ENCODE measurements around the gene COG4. TPM values are rescaled to one million over a fixed set of nuclear protein-coding genes. Genes with fewer than 3 reads are reported as not detected.

Gene COG4
- polyA plus RNA-seq: 36.9 TPM

- peaks cover 0 to 2% (median 0%) of the 10 kb centered on the region in 3 donors for H3K9me3 Mint-ChIP-seq
- H3K4me3 Mint-ChIP-seq: peak within 1 kb of the TSS; percentile 95 to 100 (median 98)
- peak within 1 kb of the TSS; percentile 97 to 100 (median 99) for H3K27ac Mint-ChIP-seq
- H3K4me1 Mint-ChIP-seq: peaks cover 31 to 46% (median 35%) of the 10 kb centered on the region in 3 donors
- no peaks in the 10 kb centered on the region for H3K36me3 Mint-ChIP-seq
- no peaks in the 10 kb centered on the region for H3K27me3 Mint-ChIP-seq
Measured at GRCh38 chr16:70523076-70523742, at the start of gene COG4. Gene COG4 (minus strand): TSS chr16:70523554. CDS start chr16:70523543, 11 bp downstream.

DNA sequence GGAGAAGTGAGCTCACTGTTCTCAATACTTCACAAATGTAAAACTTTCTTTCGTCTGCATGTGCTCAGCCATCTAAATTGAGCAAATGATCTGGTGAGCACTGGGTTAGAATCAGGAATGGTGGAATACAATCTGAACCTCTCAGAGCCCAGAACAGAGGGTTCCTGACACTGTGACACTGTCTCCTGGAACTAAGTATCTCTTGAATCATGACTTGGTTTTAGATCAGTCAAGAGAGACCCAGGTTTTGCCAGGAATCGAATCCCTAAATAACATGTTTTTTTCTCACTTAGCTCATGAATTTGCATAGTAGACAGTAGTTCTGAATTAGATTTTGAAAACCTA lies 49.5 kb upstream of the COG4 start:
- no peaks in the 10 kb centered on the region for H3K9me3 Mint-ChIP-seq
- H3K36me3 Mint-ChIP-seq: peaks cover 1% of the 10 kb centered on the region
- H3K27ac Mint-ChIP-seq: peak overlapping the region in 2 of 3 donors; percentile 46 to 86
- H3K27me3 Mint-ChIP-seq: no peaks in the 10 kb centered on the region
- peaks cover 0 to 6% (median 4%) of the 10 kb centered on the region in 3 donors for H3K4me1 Mint-ChIP-seq
- H3K4me3 Mint-ChIP-seq: no peak overlapping the region

DNA sequence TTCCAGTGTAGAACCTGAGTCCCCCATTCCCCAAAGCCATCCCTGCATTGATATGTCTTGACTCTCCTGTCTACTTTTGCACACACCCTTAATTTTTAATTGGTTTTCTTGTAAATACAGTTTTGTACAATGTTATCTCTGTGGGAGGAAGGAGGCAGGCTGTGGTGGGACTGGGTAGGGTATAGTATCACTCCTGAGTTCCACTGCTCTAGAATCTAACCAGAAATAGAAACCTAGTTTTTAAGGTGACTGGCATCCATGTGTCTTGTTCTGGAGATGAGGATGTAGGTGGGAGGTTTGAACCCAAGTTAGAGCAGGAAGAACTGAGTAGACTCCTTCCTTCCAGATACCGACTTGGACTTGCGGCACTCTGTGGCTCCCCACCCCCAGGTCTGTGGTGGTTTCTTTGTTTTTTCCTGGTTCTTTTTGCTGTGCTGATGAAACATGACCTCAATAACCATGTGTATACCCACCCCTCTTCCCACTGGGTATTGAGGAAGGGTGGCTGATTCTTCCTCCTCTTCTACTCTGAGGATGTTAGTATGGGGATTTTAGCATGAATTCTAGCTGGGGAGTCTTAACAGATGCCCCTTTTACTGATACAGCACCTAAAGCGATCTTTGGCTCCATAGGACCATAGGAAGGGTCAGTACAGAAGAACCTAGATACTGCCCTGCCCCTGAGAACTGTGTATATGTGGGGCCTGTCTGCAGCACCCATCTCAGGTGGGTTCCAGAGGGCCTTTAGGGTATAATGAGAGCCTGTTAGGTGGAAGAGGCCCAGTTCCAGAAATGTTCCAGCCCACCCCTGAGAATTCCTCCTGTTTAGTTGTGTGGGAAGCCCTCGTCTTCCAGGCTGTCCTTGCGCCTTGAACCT lies 48.9 kb upstream of the COG4 start:
- H3K4me1 Mint-ChIP-seq: peaks cover 0 to 6% (median 4%) of the 10 kb centered on the region in 3 donors
- H3K9me3 Mint-ChIP-seq: no peaks in the 10 kb centered on the region
- peak overlapping the region in 1 of 3 donors; percentile 46 for H3K27ac Mint-ChIP-seq
- no peak overlapping the region for H3K4me3 Mint-ChIP-seq
- peaks cover 1% of the 10 kb centered on the region for H3K36me3 Mint-ChIP-seq
- H3K27me3 Mint-ChIP-seq: no peaks in the 10 kb centered on the region

DNA sequence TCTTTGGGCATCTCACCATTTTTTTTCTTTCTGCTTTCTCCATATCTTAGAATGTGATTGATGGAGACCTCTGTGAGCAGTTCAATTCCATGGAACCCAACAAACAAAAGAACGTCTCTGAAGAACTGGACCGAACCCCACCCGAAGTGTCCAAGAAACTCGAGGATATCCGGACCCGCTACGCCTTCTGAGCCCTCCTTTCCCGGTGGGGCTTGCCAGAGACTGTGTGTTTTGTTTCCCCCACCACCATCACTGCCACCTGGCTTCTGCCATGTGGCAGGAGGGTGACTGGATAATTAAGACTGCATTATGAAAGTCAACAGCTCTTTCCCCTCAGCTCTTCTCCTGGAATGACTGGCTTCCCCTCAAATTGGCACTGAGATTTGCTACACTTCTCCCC lies 48.3 kb upstream of the COG4 start:
- H3K27me3 Mint-ChIP-seq: no peaks in the 10 kb centered on the region
- H3K9me3 Mint-ChIP-seq: no peaks in the 10 kb centered on the region
- no peak overlapping the region for H3K4me3 Mint-ChIP-seq
- peaks cover 1% of the 10 kb centered on the region for H3K36me3 Mint-ChIP-seq
- peaks cover 0 to 6% (median 4%) of the 10 kb centered on the region in 3 donors for H3K4me1 Mint-ChIP-seq
- H3K27ac Mint-ChIP-seq: no peak overlapping the region

DNA sequence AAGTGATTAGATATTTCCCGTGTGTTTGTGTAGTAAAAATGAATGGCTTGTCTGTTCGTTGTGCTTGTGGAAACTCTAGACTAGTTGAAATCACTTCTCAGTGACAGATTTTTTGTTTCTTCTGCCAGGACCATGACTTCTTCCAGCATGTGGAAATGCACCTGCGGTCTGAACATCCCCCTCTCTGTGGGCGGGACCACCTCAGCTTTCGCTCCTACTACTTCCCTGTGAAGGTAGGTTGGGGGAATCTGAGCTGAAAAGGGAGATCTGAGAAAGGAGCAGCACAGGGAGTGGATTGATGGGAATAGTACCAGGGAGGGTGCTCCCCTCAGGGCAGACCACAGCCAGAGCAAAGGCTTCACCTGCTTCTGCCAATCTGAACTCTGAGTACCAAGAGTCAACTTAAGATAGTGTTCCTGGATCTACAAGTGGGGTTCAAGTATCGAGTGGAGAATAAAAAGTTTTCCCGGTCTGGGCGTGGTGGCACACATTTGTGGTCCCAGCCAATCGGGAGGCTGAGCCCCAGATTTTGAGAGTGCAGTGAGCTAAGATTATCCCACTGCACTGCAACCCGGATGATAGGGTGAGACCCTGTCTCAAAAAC lies 47.7 kb upstream of the COG4 start:
- Mint-ChIP-seq H3K27me3 (no peaks in the 10 kb centered on the region), H3K36me3 (peaks cover 1% of the 10 kb centered on the region), H3K27ac (no peak overlapping the region), H3K4me1 (peaks cover 0 to 2% (median 0%) of the 10 kb centered on the region in 3 donors), H3K9me3 (no peaks in the 10 kb centered on the region), H3K4me3 (no peak overlapping the region)

- peaks cover 1% of the 10 kb centered on the region for H3K36me3 Mint-ChIP-seq
- peaks cover 0 to under 1% (median 0%) of the 10 kb centered on the region in 3 donors for H3K4me1 Mint-ChIP-seq
- no peaks in the 10 kb centered on the region for H3K27me3 Mint-ChIP-seq
- H3K4me3 Mint-ChIP-seq: no peak overlapping the region
- H3K9me3 Mint-ChIP-seq: no peaks in the 10 kb centered on the region
- H3K27ac Mint-ChIP-seq: no peak overlapping the region
Measured at GRCh38 chr16:70569752-70570151, 46.4 kb upstream of the COG4 start.

GRCh38 chr16:70568601-70569237 lies 45.4 kb upstream of the COG4 start:
- no peaks in the 10 kb centered on the region for H3K9me3 Mint-ChIP-seq
- H3K27ac Mint-ChIP-seq: no peak overlapping the region
- H3K4me1 Mint-ChIP-seq: no peaks in the 10 kb centered on the region
- no peak overlapping the region for H3K4me3 Mint-ChIP-seq
- H3K27me3 Mint-ChIP-seq: no peaks in the 10 kb centered on the region
- peaks cover 1% of the 10 kb centered on the region for H3K36me3 Mint-ChIP-seq

DNA sequence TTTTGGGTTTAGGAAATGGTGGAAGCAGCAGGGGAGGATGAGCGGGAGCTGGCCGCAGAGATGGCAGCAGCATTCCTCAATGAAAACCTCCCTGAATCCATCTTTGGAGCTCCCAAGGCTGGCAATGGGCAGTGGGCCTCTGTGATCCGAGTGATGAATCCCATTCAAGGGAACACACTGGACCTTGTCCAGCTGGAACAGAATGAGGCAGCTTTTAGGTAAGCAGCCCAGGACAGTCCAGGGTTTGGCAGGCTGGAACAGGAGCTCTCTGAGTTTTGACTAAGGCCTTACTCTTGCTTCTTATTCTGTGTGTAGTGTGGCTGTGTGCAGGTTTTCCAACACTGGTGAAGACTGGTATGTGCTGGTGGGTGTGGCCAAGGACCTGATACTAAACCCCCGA lies 41.7 kb upstream of the COG4 start:
- H3K27me3 Mint-ChIP-seq: no peaks in the 10 kb centered on the region
- H3K27ac Mint-ChIP-seq: peak overlapping the region in 1 of 3 donors; percentile 17
- H3K4me3 Mint-ChIP-seq: no peak overlapping the region
- no peaks in the 10 kb centered on the region for H3K9me3 Mint-ChIP-seq
- H3K36me3 Mint-ChIP-seq: peaks cover 1% of the 10 kb centered on the region
- no peaks in the 10 kb centered on the region for H3K4me1 Mint-ChIP-seq

GRCh38 chr16:70563636-70564035 lies 40.3 kb upstream of the COG4 start:
- Mint-ChIP-seq H3K27ac (no peak overlapping the region), H3K4me3 (no peak overlapping the region), H3K9me3 (no peaks in the 10 kb centered on the region), H3K27me3 (no peaks in the 10 kb centered on the region), H3K36me3 (peaks cover 1% of the 10 kb centered on the region), H3K4me1 (no peaks in the 10 kb centered on the region)

- Mint-ChIP-seq H3K4me1 (no peaks in the 10 kb centered on the region), H3K36me3 (no peaks in the 10 kb centered on the region), H3K27me3 (no peaks in the 10 kb centered on the region), H3K4me3 (no peak overlapping the region), H3K9me3 (no peaks in the 10 kb centered on the region), H3K27ac (no peak overlapping the region)
Measured at GRCh38 chr16:70561623-70562022, 38.3 kb upstream of the COG4 start.

GRCh38 chr16:70556063-70556462 lies 32.7 kb upstream of the COG4 start:
- Mint-ChIP-seq H3K27ac (no peak overlapping the region), H3K36me3 (no peaks in the 10 kb centered on the region), H3K4me3 (no peak overlapping the region), H3K27me3 (no peaks in the 10 kb centered on the region), H3K9me3 (no peaks in the 10 kb centered on the region), H3K4me1 (no peaks in the 10 kb centered on the region)

DNA sequence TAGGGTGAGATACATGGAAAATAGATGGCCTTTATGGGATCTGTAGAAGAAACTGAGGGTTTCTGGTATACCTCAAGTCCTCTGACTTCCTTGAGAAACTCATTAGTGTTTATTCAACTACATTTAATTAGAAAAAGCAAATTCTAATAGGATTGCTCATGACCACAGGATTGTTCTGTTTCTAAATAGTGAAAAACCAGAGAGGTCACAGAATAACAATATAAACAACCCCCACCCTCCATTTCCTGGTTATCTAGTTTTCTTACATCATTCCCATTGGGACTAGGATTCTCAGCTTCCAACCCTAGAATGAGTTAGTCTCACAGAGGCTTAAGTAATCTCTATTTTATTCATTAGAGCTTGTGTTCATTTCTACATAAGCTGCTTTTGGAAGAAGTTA lies 30.3 kb upstream of the COG4 start:
- H3K9me3 Mint-ChIP-seq: no peaks in the 10 kb centered on the region
- no peaks in the 10 kb centered on the region for H3K27me3 Mint-ChIP-seq
- H3K4me1 Mint-ChIP-seq: no peaks in the 10 kb centered on the region
- H3K36me3 Mint-ChIP-seq: peaks cover 2% of the 10 kb centered on the region
- H3K27ac Mint-ChIP-seq: no peak overlapping the region
- H3K4me3 Mint-ChIP-seq: no peak overlapping the region

- Mint-ChIP-seq H3K4me1 (no peaks in the 10 kb centered on the region), H3K27me3 (no peaks in the 10 kb centered on the region), H3K9me3 (no peaks in the 10 kb centered on the region), H3K36me3 (peaks cover 2% of the 10 kb centered on the region), H3K27ac (no peak overlapping the region), H3K4me3 (no peak overlapping the region)
Measured at GRCh38 chr16:70552675-70553074, 29.3 kb upstream of the COG4 start.

DNA sequence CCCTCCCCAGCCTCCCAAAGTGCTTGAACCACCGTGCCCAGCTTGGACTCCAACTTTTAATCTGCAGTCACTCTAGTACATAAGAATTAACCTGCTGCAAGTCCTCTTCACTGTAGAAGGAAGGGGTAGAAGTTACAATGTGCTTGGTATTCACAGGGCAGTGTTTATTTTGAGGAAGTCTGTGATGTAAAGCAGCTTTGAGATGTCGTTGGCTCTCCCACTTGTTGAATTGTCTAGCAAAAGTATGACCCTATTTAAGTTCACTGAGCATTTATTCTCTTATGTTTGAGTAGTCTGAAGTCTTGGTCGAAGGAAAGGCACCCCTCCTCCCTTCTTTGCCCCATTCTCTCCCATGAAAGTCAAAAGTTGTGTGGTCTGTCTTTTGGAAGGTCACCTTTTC lies 28.4 kb upstream of the COG4 start:
- no peak overlapping the region for H3K4me3 Mint-ChIP-seq
- H3K4me1 Mint-ChIP-seq: no peaks in the 10 kb centered on the region
- peaks cover 2% of the 10 kb centered on the region for H3K36me3 Mint-ChIP-seq

GRCh38 chr16:70550082-70550481 lies 26.7 kb upstream of the COG4 start:
- peak overlapping the region in 1 of 3 donors; percentile 1 for H3K27ac Mint-ChIP-seq

More for the DNA sequence above, 28.4 kb upstream of the COG4 start:
- no peaks in the 10 kb centered on the region for H3K9me3 Mint-ChIP-seq
- H3K27me3 Mint-ChIP-seq: no peaks in the 10 kb centered on the region
- H3K27ac Mint-ChIP-seq: no peak overlapping the region

More at GRCh38 chr16:70550082-70550481, 26.7 kb upstream of the COG4 start:
- Mint-ChIP-seq H3K4me1 (no peaks in the 10 kb centered on the region), H3K4me3 (no peak overlapping the region), H3K36me3 (peaks cover 2% of the 10 kb centered on the region), H3K9me3 (no peaks in the 10 kb centered on the region), H3K27me3 (no peaks in the 10 kb centered on the region)

Measured in IgD-negative memory B cell (primary cell).